ENCODE measurements around the gene MAP7.

Gene MAP7

DNA sequence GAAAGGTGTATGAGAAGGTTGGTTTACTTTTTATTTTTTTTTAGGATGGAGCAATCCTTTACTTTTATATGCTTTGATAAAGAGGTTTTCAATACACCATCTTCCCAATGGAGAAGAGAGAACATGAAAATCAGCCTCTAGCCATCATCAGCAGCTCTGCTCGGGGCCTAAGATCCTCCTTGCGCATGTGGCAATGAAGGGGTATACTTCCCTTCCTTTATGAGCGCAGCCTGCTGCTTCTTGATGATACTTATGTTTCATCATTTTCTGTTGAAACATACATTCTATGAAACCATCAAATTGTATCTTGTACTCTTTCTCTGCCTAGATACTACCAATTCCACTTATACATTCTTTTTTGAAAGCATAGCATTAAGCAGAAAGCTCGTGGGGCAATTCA is 74.5 kb downstream of the MAP7 start:
- DNase-seq (ENCODE audit: low read depth), result no peak
- no peak overlapping the region for H3K4me3 ChIP-seq (ENCODE audit: low read depth, low read length)
- TF ChIP-seq, protein P1, sequence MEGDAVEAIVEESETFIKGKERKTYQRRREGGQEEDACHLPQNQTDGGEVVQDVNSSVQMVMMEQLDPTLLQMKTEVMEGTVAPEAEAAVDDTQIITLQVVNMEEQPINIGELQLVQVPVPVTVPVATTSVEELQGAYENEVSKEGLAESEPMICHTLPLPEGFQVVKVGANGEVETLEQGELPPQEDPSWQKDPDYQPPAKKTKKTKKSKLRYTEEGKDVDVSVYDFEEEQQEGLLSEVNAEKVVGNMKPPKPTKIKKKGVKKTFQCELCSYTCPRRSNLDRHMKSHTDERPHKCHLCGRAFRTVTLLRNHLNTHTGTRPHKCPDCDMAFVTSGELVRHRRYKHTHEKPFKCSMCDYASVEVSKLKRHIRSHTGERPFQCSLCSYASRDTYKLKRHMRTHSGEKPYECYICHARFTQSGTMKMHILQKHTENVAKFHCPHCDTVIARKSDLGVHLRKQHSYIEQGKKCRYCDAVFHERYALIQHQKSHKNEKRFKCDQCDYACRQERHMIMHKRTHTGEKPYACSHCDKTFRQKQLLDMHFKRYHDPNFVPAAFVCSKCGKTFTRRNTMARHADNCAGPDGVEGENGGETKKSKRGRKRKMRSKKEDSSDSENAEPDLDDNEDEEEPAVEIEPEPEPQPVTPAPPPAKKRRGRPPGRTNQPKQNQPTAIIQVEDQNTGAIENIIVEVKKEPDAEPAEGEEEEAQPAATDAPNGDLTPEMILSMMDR (IDR thresholded peaks at IDR 0.05; ENCODE audit: insufficient read depth, low read depth, low read length, missing control alignments), result no peak

GRCh38 chr6:136474241-136474640 is 76.0 kb downstream of the MAP7 start:
- DNase-seq (ENCODE audit: low read depth), result no peak
- TF ChIP-seq, protein P1 (IDR thresholded peaks at IDR 0.05; ENCODE audit: insufficient read depth, low read depth, low read length, missing control alignments), result no peak
- no peak overlapping the region for H3K4me3 ChIP-seq (ENCODE audit: low read depth, low read length)

DNA sequence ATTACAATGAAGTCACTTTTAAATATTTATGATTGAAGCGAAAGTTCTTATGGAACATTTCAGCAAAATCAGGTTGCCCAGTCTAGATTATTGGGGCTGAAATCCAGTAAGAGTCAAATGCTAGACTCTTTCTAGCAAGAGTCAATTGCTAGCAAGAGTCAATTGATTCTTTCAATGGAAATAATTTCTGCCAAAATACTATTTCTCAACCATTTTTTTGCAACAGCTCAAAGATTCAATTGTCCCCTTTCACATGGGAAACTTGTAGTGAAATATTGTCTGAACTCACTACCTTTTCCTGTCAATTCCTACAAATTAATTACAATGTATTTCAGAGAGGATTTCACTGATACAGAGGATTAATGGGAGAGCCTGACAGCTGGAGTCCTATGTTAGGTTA is 78.3 kb downstream of the MAP7 start:
- DNase-seq (ENCODE audit: low read depth), result no peak
- no peak overlapping the region for H3K4me3 ChIP-seq (ENCODE audit: low read depth, low read length)
- TF ChIP-seq, protein P1 (IDR thresholded peaks at IDR 0.05; ENCODE audit: insufficient read depth, low read depth, low read length, missing control alignments), result no peak

DNA sequence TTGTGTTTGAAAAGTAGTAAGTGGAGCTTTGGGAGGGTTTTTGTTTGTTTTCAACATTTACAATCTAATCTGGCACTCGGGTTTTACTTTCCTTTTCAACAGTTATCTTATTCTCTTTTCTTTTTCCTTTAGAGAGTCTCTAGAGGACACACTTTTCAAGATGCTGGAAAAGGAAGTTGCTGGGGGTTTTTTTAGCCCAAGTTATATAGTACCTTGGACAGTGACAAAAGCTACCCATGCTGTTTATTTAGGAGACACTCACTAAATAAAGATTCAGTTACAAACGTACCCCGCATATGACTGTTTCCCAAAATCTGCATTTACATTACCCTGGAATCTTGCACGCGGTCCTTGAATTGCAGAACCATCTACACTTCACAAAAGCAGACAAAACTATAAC is 78.8 kb downstream of the MAP7 start:
- TF ChIP-seq, protein P1 (IDR thresholded peaks at IDR 0.05; ENCODE audit: insufficient read depth, low read depth, low read length, missing control alignments), result no peak
- H3K4me3 ChIP-seq (ENCODE audit: low read depth, low read length), result no peak overlapping the region
- no peak for DNase-seq (ENCODE audit: low read depth)

DNA sequence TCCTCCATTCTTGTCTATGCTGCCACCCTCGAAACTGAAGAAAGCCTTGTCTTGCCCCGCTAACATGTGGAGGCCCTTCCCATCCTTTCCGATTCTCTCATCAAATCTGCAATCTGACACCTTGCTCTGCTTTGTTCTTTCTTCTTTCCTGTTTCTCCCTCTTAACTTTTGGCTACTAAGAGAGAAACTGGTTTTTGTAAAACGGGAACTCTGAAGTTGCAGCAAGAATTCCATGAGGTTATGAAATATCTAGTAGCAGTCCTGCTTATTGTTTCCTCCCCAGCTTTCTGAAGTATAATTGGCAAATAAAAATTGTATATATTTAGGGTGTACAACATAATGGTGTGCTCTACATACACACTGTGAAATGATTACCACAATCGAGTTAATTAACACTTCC is 80.2 kb downstream of the MAP7 start:
- DNase-seq (ENCODE audit: low read depth), result no peak
- TF ChIP-seq, protein P1 (IDR thresholded peaks at IDR 0.05; ENCODE audit: insufficient read depth, low read depth, low read length, missing control alignments), result no peak
- H3K4me3 ChIP-seq (ENCODE audit: low read depth, low read length), result no peak overlapping the region

DNA sequence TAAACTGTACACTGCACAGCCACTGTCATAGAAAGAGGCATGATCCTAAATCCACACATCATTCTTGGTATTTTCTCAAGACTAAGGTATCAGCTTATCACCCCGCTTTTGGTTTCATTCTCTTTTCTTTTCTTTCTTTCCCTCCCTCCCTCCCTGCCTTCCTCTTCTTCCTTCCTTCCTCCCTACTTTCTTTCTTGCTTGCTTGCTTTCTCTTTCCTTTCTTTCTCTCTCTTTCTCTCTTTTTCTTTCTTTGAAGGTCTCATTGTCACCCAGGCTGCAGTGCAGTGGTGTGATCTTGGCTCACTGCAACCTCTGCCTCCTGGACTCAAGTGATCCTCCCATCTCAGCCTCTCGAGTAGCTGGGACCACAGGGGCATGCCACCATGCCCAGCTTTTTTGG is 81.1 kb downstream of the MAP7 start:
- no peak overlapping the region for H3K4me3 ChIP-seq (ENCODE audit: low read depth, low read length)
- TF ChIP-seq, protein P1 (IDR thresholded peaks at IDR 0.05; ENCODE audit: insufficient read depth, low read depth, low read length, missing control alignments), result no peak
- no peak for DNase-seq (ENCODE audit: low read depth)

GRCh38 chr6:136468711-136469110 is 81.5 kb downstream of the MAP7 start:
- TF ChIP-seq, protein P1 (IDR thresholded peaks at IDR 0.05; ENCODE audit: insufficient read depth, low read depth, low read length, missing control alignments), result no peak
- no peak overlapping the region for H3K4me3 ChIP-seq (ENCODE audit: low read depth, low read length)
- DNase-seq (ENCODE audit: low read depth), result no peak

Measured in GM12865 (cell line).